A673 (cell line): ENCODE data around the gene SPATS2. TPM values are rescaled to one million over a fixed set of nuclear protein-coding genes. Genes with fewer than 3 reads are reported as not detected.
A peak's percentile ranks its signal among the peaks of the same experiment; 100 is the strongest.

Source experiments
- BruUV-seq: library from RNA; stranded (reverse); fragments of 400-500 nt; replicated peaks from 2 replicates; lab custom pipeline; 2021; lab: Mats Ljungman, UMichigan
- CTCF ChIA-PET: fragments of 300-600 bp; sonication (Branson Sonifier 250); formaldehyde crosslinking; loops from one replicate; lab custom pipeline; 2022; ENCODE audit warnings: antibody characterized with exemption; lab: Charles Lee
- POLR2A ChIA-PET: fragments of 300-600 bp; sonication (Branson Sonifier 250); formaldehyde crosslinking; loops from one replicate; lab custom pipeline; 2022; ENCODE audit warnings: antibody characterized with exemption; ENCODE audit not compliant: low non-redundant PET; lab: Charles Lee
- DNase-seq: peaks from one replicate; pipeline ENCODE4 v3.0.0-alpha.2; 2015; ENCODE audit warnings: low spot score
- H3K27ac ChIP-seq: fragments of 200-600 bp; sonication (generic); 2 replicates; pipeline ENCODE4 v1.5.1; 2016; ENCODE audit warnings: mixed run types, low read depth, mild to moderate bottlenecking, mixed read lengths, antibody characterized with exemption, low read length; ENCODE audit not compliant: poor library complexity, severe bottlenecking
- H3K27me3 ChIP-seq: fragments of 200-600 bp; sonication (generic); replicated peaks from 2 replicates; pipeline ENCODE4 v1.6.1; 2017; ENCODE audit warnings: mixed run types, low read depth, mild to moderate bottlenecking, mixed read lengths, antibody characterized with exemption, low read length; ENCODE audit not compliant: insufficient read depth, poor library complexity
- H3K36me3 ChIP-seq: fragments of 200-600 bp; sonication (generic); 2 replicates; pipeline ENCODE4 v1.6.1; 2016; ENCODE audit warnings: mixed run types, mild to moderate bottlenecking, mixed read lengths, antibody characterized with exemption, low read length; ENCODE audit not compliant: insufficient read depth, poor library complexity, severe bottlenecking
- H3K4me1 ChIP-seq: fragments of 200-600 bp; sonication (generic); 2 replicates; pipeline ENCODE4 v1.6.1; 2017; ENCODE audit warnings: mixed run types, mild to moderate bottlenecking, mixed read lengths, antibody characterized with exemption, low read length; ENCODE audit not compliant: insufficient read depth, poor library complexity, severe bottlenecking
- H3K4me3 ChIP-seq: fragments of 200-600 bp; sonication (generic); 2 replicates; pipeline ENCODE4 v1.5.1; 2016; ENCODE audit warnings: low read depth, mixed run types, mild to moderate bottlenecking, mixed read lengths, low read length; ENCODE audit not compliant: poor library complexity, severe bottlenecking
- H3K9me3 ChIP-seq: fragments of 200-600 bp; sonication (generic); 2 replicates; pipeline ENCODE4 v1.6.1; 2016; ENCODE audit warnings: mixed run types, low read depth, mild to moderate bottlenecking, mixed read lengths, antibody characterized with exemption, low read length; ENCODE audit not compliant: poor library complexity, severe bottlenecking
- EZH2 ChIP-seq: fragments of 200-600 bp; sonication (generic); IDR thresholded peaks from 2 replicates; pipeline ENCODE4 v1.6.1; 2017; ENCODE audit warnings: borderline replicate concordance, low read depth, mild to moderate bottlenecking, mixed read lengths, antibody characterized with exemption, low read length; ENCODE audit not compliant: poor library complexity, severe bottlenecking
- intact Hi-C: fragments of 100-400 bp; cut with micrococcal nuclease; formaldehyde crosslinking; loops from one replicate; pipeline ENCODE4 v1.10.0; 2022; ENCODE audit not compliant: unreplicated experiment
- total RNA-seq: library from RNA; stranded (reverse); gene quantifications from 2 replicates; pipeline ENCODE4 v1.2.3, GENCODE V29; 2021
- TF ChIP-seq, protein P1 (sequence below): fragments of 300-800, 200-600 bp; sonication (generic); conservative IDR thresholded peaks from 2 replicates; pipeline ENCODE4 v1.5.1; 2017; ENCODE audit warnings: low read depth, mild to moderate bottlenecking, antibody characterized with exemption, low read length, moderate library complexity, mixed read lengths

Gene SPATS2
- total RNA-seq, 1 experiment from 2014 or later = 82.8 TPM

DNA sequence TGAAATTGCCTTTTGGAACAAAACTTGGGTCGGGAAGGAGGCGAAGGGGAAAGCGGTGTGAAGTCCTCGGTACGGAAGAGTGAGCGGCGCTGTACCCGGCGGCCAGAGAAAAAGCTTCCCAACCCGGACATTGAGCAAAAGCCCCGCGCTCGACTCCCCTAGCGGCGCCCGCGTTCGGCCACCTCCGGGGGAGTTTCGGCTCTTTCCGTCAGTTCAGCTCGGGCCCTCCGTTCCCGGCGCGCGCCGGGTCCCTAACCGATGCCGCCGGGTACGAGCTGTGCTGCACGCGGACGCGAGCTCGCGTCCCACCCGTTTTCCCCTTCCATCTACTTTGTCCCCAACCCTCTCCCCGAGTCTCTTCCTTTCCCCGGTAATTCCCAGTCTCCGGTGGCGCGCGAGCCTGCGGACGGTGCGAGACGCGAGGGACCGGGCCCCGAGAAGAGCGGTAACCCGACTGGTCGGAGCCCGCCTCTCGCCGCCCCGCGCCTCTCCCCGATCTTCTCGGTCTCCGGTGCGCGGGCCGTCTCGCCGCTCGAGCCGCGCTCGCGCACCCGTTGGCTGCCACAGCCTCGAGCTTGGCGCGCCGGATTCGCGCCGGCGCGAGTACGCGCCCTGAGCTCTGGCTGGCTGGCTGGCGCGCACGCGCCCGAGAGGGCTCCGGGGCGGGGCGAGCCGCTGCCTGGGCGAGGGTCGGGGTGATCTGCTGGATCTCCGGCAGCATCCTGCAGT, 446 bp upstream of the SPATS2 start:
- POLR2A ChIA-PET = interaction anchor here (0.6 to 0.7 kb wide), 8 partner anchors 25 to 541 kb away, joined by 3 to 10 read pairs (median 4); partner anchors contain the start of genes RHEBL1 and TMBIM6
- intact Hi-C loops = no loop called here
- Histone ChIP-seq H3K4me3 (peak overlapping the region; percentile 75), H3K27ac (peak overlapping the region; percentile 97), H3K36me3 (peaks cover 5% of the 10 kb centered on the region), H3K9me3 (no peaks in the 10 kb centered on the region), H3K27me3 (no peaks in the 10 kb centered on the region), H3K4me1 (peaks cover 20% of the 10 kb centered on the region)
- DNase-seq = peak; percentile 97
- TF ChIP-seq, protein P1, sequence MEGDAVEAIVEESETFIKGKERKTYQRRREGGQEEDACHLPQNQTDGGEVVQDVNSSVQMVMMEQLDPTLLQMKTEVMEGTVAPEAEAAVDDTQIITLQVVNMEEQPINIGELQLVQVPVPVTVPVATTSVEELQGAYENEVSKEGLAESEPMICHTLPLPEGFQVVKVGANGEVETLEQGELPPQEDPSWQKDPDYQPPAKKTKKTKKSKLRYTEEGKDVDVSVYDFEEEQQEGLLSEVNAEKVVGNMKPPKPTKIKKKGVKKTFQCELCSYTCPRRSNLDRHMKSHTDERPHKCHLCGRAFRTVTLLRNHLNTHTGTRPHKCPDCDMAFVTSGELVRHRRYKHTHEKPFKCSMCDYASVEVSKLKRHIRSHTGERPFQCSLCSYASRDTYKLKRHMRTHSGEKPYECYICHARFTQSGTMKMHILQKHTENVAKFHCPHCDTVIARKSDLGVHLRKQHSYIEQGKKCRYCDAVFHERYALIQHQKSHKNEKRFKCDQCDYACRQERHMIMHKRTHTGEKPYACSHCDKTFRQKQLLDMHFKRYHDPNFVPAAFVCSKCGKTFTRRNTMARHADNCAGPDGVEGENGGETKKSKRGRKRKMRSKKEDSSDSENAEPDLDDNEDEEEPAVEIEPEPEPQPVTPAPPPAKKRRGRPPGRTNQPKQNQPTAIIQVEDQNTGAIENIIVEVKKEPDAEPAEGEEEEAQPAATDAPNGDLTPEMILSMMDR = peak; percentile 36; the same call in 1 of the 2 replicates
- TF ChIP-seq EZH2 = no peak
- BruUV-seq = no TSS peak
- CTCF ChIA-PET = interaction anchor here (1.2 to 1.4 kb wide), 4 partner anchors 8 to 213 kb away, joined by 3 to 13 read pairs (median 8); no protein-coding TSS in a partner anchor

GRCh38 chr12:49368240-49368600, 958 bp downstream of the SPATS2 start:
- Histone ChIP-seq H3K4me1 (peaks cover 20% of the 10 kb centered on the region), H3K27ac (peak overlapping the region; percentile 97), H3K9me3 (no peaks in the 10 kb centered on the region), H3K27me3 (no peaks in the 10 kb centered on the region), H3K36me3 (peaks cover 5% of the 10 kb centered on the region), H3K4me3 (peak overlapping the region; percentile 75)
- TF ChIP-seq EZH2 = no peak
- TF ChIP-seq, protein P1 = no peak
- no peak for DNase-seq
- intact Hi-C loops = no loop called here
- ChIA-PET POLR2A (no interaction called here), CTCF (interaction anchor here (0.5 kb wide), 1 partner anchor 9 kb away, joined by 5 read pairs; no protein-coding TSS in a partner anchor)
- BruUV-seq = TSS peak; percentile 45

DNA sequence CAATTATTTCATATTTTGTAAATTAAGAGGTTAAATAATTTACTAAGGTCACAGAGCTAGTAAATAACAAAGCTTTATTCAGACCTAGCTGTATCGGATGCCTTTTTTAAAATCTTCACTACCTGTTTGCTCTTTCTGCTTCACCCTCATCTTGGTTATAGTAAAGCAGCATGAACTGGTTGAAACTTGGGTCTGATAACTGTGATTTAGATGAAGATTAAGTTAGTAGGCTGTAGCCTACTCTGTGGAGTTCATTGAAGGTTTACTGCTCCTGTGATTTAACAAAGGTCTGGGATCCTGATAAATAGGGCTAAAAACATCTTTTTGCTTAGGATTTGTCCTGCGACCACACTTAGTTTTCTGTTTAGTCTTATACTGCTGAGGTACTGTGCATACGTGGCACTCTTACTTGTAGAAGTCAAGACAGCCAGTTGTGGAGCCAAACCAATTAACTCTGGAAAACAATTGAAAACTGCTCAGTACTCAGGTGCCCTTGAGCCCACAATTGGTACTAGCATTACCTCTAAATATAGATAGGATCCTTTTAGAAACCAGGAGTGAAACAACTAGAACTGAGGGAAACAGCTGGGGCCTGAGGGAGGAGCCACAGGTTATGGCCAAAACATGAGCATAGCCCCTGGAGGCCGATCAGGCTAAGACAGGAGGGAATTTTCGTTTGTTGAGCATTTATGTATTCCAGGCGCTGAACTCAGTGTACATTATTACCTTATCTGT, 2.3 kb downstream of the SPATS2 start:
- Histone ChIP-seq H3K9me3 (no peaks in the 10 kb centered on the region), H3K4me1 (peaks cover 20% of the 10 kb centered on the region), H3K27me3 (no peaks in the 10 kb centered on the region), H3K4me3 (peak overlapping the region; percentile 75), H3K36me3 (peaks cover 9% of the 10 kb centered on the region), H3K27ac (no peak overlapping the region)
- intact Hi-C loops = no loop called here
- POLR2A ChIA-PET = no interaction called here
- BruUV-seq = no TSS peak
- CTCF ChIA-PET = interaction anchor here (0.7 kb wide), 1 partner anchor 20 kb away, joined by 4 read pairs; no protein-coding TSS in a partner anchor
- peak; percentile 67 for DNase-seq
- TF ChIP-seq EZH2 = no peak
- TF ChIP-seq, protein P1 = peak; percentile 47
